Heart right ventricle (tissue), 16 donors: Measurements from ENCODE around the gene DNAAF8. TPM values are rescaled to one million over a fixed set of nuclear protein-coding genes. Genes with fewer than 3 reads are reported as not detected.
A peak's percentile ranks its signal among the peaks of the same experiment; 100 is the strongest.

Experiments
- ATAC-seq, 8 donors: fragments of 200-7000 bp; cut with Tn5 transposase; one replicate each; pipeline ENCODE4 v1.9.1; 2020; ENCODE audit warnings: mild to moderate bottlenecking in 8 of 8, moderate library complexity in 8 of 8, moderate number of reproducible peaks in 1 of 8
- DNase-seq, 2 donors: peaks; one replicate each; pipeline ENCODE4 v3.0.0-alpha.2; 2020
- H3K27ac ChIP-seq, 10 donors: fragments of 200-600 bp; sonication (generic) in 2 of 10; one replicate each; pipeline versions ENCODE4 v1.5.0 to v1.8.0; 2020 to 2022; ENCODE audit warnings: mild to moderate bottlenecking in 3 of 10
- H3K27me3 ChIP-seq, 7 donors: fragments of 200-600 bp; one replicate each; pipeline ENCODE4 v1.8.0; 2021 to 2022; ENCODE audit warnings: mild to moderate bottlenecking in 2 of 7
- H3K36me3 ChIP-seq, 9 donors: fragments of 200-600 bp; sonication (generic) in 1 of 9; one replicate each; pipeline versions ENCODE4 v1.5.0 to v1.8.0; 2020 to 2022; ENCODE audit warnings: mild to moderate bottlenecking in 2 of 9
- H3K4me1 ChIP-seq, 9 donors: fragments of 200-600 bp; sonication (generic) in 1 of 9; one replicate each; pipeline versions ENCODE4 v1.5.0 to v1.8.0; 2020 to 2022; ENCODE audit warnings: mild to moderate bottlenecking in 4 of 9
- H3K4me3 ChIP-seq, 10 donors: fragments of 200-600 bp; sonication (generic) in 2 of 10; one replicate each; pipeline versions ENCODE4 v1.5.0 to v1.8.0; 2020 to 2022; ENCODE audit warnings: mild to moderate bottlenecking in 7 of 10, moderate library complexity in 2 of 10
- H3K9me3 ChIP-seq, 11 donors: fragments of 200-600 bp in 10 of 11; sonication (generic) in 2 of 11; one replicate each; pipeline versions ENCODE4 v1.5.0 to v1.8.0; 2013 to 2022; ENCODE audit warnings: mild to moderate bottlenecking in 2 of 11, control low read depth in 1 of 11, moderate library complexity in 1 of 11
- WGBS, 2 donors: extraction: QIAGEN DNeasy Blood & Tissue Kit; methylation state at CpG; one replicate each; pipeline ENCODE4 v1.1.7; 2013; ENCODE audit warnings: inconsistent platforms in 1 of 2; 5-methylcytosine and 5-hydroxymethylcytosine counted together
- intact Hi-C, 10 donors: fragments of 100-400 bp; cut with DNase I; formaldehyde crosslinking; loops; one replicate each; pipeline versions ENCODE4 v1.11.1 to v1.14.2; 2022
- polyA plus RNA-seq, 2 donors: library from polyadenylated mRNA; stranded (reverse); fragments of 200-250 nt; gene quantifications; one replicate each; pipeline ENCODE4 v1.2.3, GENCODE V29; 2013
- total RNA-seq, 10 donors: library from RNA; stranded (reverse); fragmentation: NEBNext Ultra II Directional in 3 of 10; extraction: Animal tissue kit (Norgen Biotek cat#: 25700) in 3 of 10; gene quantifications; one replicate each; pipeline versions ENCODE4 v1.2.1 to v1.2.4, GENCODE V29; 2021 to 2023
- TF ChIP-seq, protein P1 (sequence below), 9 donors: fragments of 200-600 bp; sonication (generic) in 2 of 9; IDR thresholded peaks; one replicate each; pipeline versions ENCODE4 v1.5.0 to v1.8.0; 2021 to 2022; ENCODE audit warnings: antibody characterized with exemption in 9 of 9, mild to moderate bottlenecking in 5 of 9, moderate library complexity in 1 of 9
- donor health status: Arrhythmogenic right ventricular cardiomyopathy.
- donor health status: ischemic (EF 13 %, LVEDD 7.1; RV severe dilation, severe dysfunction).
- donor health status: healthy with polysubstance abuse.
- donor health status: DM: no; HTN: yes; CAD: no.
- donor health status: DM: no; HTN: no; CAD: no.
- donor health status: ischemic (EF 25% LVEDD 6.9; RV normal size, moderate dysfunction).
- donor health status: ischemic (EF 25% LVEDD 5.7; RV mildly dilated, moderate dysfunction).
- donor health status: healthy.
- donor health status: DM: yes; HTN: yes; CAD: no.
- donor health status: Ischemic cardiomyopathy.
- donor health status: ischemic (EF 35%, LVEDD 5.7; RV mildly dilated, moderate dysfunction).
- donor health status: nonischemic (EF 11% LVEDD 7.7; RV severe dilation, severe dysfunction).
- donor health status: DM: yes; HTN: yes; CAD: no.
- donor health status: PGD.
- donor health status: ischemic (EF 29% LVEDD 5.4; RV normal size, mild dysfunction).
- donor health status: nonischemic (EF 23%, LVEDD 6.1; RV moderate dilation, normal function).

The DNAAF8 gene
- total and polyA plus RNA-seq, 12 donors = 0.32 to 1.9 (median 1.1) TPM; not detected in 2

DNA sequence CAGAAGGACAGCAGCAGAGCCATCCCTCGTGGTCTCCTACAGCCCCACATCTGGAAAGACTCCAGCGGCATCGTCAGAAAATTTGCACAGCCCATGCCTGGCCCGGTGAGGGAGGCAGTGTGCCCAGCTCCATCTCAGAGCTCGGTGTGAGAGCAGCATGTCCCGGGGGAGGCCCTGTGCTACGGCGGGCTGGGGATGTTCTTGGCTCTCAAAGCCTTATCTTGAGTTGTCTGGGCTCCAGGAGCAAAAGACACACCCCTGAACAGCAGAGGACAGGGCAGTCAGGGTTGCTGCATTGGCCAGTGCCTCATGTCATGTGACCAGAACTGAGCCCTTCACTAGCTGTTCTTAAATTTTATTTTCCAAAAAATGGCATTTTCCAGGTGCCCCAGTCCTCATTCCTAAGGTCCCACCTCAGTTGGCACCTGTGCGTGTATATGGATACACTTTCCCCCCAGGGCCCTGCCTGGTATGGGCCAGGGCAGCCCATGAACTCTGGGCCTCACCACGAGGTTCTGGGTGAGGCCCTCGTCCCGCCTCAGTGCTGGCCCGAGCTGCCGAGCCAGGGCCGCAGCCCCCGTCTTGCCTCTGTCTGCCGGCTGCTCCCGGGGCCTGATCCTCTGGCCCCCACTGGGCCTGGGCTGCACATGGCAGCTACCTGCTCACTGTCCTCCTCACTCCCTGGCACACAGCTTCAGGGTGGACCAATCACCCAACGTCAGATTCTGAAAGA is 38.0 kb upstream of the DNAAF8 start:
- Histone ChIP-seq H3K27me3 (no peaks in the 10 kb centered on the region), H3K27ac (peak overlapping the region in 4 of 10 donors; percentile 4 to 96 (median 50)), H3K9me3 (no peaks in the 10 kb centered on the region), H3K4me3 (no peak overlapping the region), H3K4me1 (peaks cover 15 to 36% (median 27%) of the 10 kb centered on the region in 9 donors), H3K36me3 (peaks cover 0 to 66% (median 36%) of the 10 kb centered on the region in 9 donors)
- WGBS, 2 donors = 41 to 53% methylated on average over 19 of the region's 19 CpGs
- intact Hi-C loops = no loop called here
- DNase-seq = peak in 1 of 2 donors; percentile 60
- TF ChIP-seq, protein P1, sequence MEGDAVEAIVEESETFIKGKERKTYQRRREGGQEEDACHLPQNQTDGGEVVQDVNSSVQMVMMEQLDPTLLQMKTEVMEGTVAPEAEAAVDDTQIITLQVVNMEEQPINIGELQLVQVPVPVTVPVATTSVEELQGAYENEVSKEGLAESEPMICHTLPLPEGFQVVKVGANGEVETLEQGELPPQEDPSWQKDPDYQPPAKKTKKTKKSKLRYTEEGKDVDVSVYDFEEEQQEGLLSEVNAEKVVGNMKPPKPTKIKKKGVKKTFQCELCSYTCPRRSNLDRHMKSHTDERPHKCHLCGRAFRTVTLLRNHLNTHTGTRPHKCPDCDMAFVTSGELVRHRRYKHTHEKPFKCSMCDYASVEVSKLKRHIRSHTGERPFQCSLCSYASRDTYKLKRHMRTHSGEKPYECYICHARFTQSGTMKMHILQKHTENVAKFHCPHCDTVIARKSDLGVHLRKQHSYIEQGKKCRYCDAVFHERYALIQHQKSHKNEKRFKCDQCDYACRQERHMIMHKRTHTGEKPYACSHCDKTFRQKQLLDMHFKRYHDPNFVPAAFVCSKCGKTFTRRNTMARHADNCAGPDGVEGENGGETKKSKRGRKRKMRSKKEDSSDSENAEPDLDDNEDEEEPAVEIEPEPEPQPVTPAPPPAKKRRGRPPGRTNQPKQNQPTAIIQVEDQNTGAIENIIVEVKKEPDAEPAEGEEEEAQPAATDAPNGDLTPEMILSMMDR (IDR thresholded peaks at IDR 0.05) = no peak
- peak in 2 of 8 donors; percentile 17 to 74 for ATAC-seq

DNA sequence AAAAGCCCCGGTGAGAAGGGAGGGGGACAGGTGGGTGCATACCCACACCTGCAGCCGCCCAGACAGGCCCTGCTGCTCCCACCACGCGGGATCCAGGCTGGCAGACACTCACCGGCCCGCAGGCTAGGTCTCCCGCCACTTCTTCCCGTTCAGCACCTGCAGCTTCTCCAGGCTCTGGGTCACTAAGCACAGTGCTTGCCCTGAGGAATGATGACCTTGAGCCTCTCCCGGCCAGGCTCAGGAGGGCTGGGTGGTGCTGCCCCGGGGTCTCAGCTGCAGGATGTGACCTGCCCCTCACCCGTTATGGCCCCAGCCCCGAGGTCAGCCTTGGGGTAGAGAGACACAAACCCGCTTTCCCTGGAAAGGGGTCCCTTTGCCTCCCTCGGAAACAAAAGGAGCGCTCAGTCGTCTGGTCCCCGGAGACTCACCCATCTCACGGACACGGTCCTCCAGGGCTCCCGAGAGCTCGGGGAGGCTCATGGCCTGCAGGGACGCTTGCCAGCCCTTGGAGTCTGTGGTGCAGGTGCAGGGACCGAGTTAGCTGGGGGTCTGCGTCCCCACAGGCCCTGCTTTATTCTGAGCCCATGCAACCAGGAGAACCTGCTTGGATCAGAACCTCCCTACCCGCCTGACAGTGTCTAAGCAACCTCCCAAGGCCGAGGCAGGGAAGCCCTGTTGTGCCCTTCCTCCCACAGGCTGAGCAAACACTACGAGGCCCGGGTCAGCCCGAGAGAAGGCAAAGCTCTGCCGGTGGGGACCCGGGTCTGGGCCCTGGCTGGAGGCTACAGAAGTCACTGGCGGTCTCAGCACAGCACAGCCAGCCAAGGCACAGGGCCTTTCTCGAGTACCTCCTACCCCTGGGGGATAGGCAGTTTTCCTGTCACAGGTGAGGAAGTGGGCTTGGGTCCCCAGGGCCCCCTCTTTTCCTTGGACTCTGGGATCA is 37.2 kb upstream of the DNAAF8 start:
- intact Hi-C loops = no loop called here
- DNase-seq = no peak

DNA sequence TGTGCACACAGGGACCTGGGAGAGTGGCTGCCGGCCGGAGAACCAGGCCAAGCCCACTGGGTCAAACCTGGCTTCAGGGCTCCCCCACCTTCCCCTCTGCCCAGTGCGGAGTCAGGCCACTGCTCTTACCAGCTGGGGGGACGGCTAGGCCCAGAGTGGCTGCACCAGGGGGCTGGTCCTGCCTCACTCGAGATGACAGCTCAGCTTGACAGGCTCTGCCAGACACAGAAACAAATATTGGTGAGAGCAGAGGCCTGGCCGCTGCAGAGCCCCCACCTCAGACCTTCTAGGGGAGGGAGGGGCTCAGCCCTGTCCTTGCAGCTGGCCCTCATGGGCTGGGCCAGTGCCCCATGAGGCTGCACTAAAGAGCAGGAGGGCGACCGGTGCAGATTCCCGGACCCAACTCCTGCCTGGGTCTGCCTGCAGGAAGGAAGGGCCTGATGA is 36.5 kb upstream of the DNAAF8 start:
- no peaks in the 10 kb centered on the region for H3K9me3 ChIP-seq
- DNase-seq = no peak
- H3K36me3 ChIP-seq = peaks cover 0 to 81% (median 38%) of the 10 kb centered on the region in 9 donors
- intact Hi-C loops = no loop called here
- WGBS, 2 donors = 82 to 84% methylated on average over 9 of the region's 9 CpGs
- no peaks in the 10 kb centered on the region for H3K27me3 ChIP-seq
- H3K4me1 ChIP-seq = peaks cover 11 to 35% (median 21%) of the 10 kb centered on the region in 9 donors
- no peak overlapping the region for H3K27ac ChIP-seq
- ATAC-seq = no peak
- no peak overlapping the region for H3K4me3 ChIP-seq
- TF ChIP-seq, protein P1 (IDR thresholded peaks at IDR 0.05) = no peak

More for the DNA sequence above, 37.2 kb upstream of the DNAAF8 start:
- H3K27me3 ChIP-seq = no peaks in the 10 kb centered on the region
- TF ChIP-seq, protein P1 (IDR thresholded peaks at IDR 0.05) = no peak
- no peak for ATAC-seq
- H3K36me3 ChIP-seq = peaks cover 0 to 74% (median 36%) of the 10 kb centered on the region in 9 donors
- 82 to 84% methylated on average over 33 of the region's 33 CpGs for WGBS, 2 donors
- H3K27ac ChIP-seq = peak overlapping the region in 4 of 10 donors; percentile 4 to 65 (median 44)
- peaks cover 15 to 40% (median 28%) of the 10 kb centered on the region in 9 donors for H3K4me1 ChIP-seq
- no peaks in the 10 kb centered on the region for H3K9me3 ChIP-seq
- H3K4me3 ChIP-seq = no peak overlapping the region
